HEK293 (cell line): ENCODE measurements around the gene ZNF200.

Source experiments
- CTCF ChIA-PET: fragments of 350-600 bp; formaldehyde crosslinking; extraction: SDS; loops from one replicate; lab custom pipeline; 2021; ENCODE audit warnings: antibody characterized with exemption; lab: Yijun Ruan, JAX
- POLR2A ChIA-PET: fragments of 300-600 bp; formaldehyde crosslinking; extraction: SDS; loops from one replicate; lab custom pipeline; 2020; ENCODE audit warnings: antibody characterized with exemption, inconsistent platforms; lab: Yijun Ruan, JAX
- H3K27ac ChIP-seq: fragments of 200-500 bp; sonication (Bioruptor generic); 2 replicates; pipeline ENCODE4 v1.5.1; 2014; ENCODE audit warnings: low read depth, low read length, control low read depth, inconsistent platforms; ENCODE audit errors: extremely low read depth
- H3K36me3 ChIP-seq, 2 experiments: fragments of 200-500 bp in 1 of 2; sonication (Bioruptor generic) in 1 of 2; 1 replicate in 1 of 2; 2 replicates in 1 of 2; pipeline ENCODE4 v1.5.1; 2014 to 2017; ENCODE audit warnings: inconsistent platforms in 2 of 2, low read length in 2 of 2; ENCODE audit not compliant: control insufficient read depth in 2 of 2, insufficient read depth in 1 of 2
- H3K4me1 ChIP-seq: fragments of 200-500 bp; sonication (Bioruptor generic); 2 replicates; pipeline ENCODE4 v1.5.1; 2014; ENCODE audit warnings: mild to moderate bottlenecking, low read length, inconsistent platforms; ENCODE audit not compliant: control insufficient read depth, insufficient read depth
- H3K4me3 ChIP-seq: 2 replicates; pipeline ENCODE4 v1.5.1; 2011; ENCODE audit warnings: low read depth, mild to moderate bottlenecking, control low read depth, low read length, moderate library complexity
- H3K9me3 ChIP-seq: fragments of 200-500 bp; sonication (Bioruptor generic); 2 replicates; pipeline ENCODE4 v1.5.1; 2014; ENCODE audit warnings: low read depth, low read length, inconsistent platforms; ENCODE audit not compliant: control insufficient read depth, insufficient read depth
- EGR2 ChIP-seq: fragments of 450-650 bp; formaldehyde crosslinking; IDR thresholded peaks from 2 replicates; pipeline ENCODE4 v1.5.1; 2016; ENCODE audit warnings: low read depth, missing biosample characterization, missing genetic modification characterization
- KLF10 ChIP-seq: fragments of 450-650 bp; IDR thresholded peaks from 2 replicates; pipeline ENCODE4 v1.5.1; 2018; ENCODE audit warnings: missing biosample characterization, mild to moderate bottlenecking, missing genetic modification characterization
- SETDB1 ChIP-seq: IDR thresholded peaks from one replicate; pipeline ENCODE4 v1.6.1; 2017; ENCODE audit warnings: mild to moderate bottlenecking, low read length, moderate library complexity, mixed read lengths; ENCODE audit not compliant: insufficient read length
- ZBTB21 ChIP-seq: fragments of 450-650 bp; formaldehyde crosslinking; IDR thresholded peaks from 2 replicates; pipeline ENCODE4 v1.5.1; 2017; ENCODE audit warnings: missing biosample characterization, missing genetic modification characterization
- ZNF157 ChIP-seq: fragments of 450-650 bp; formaldehyde crosslinking; IDR thresholded peaks from 2 replicates; pipeline ENCODE4 v1.5.1; 2016; ENCODE audit warnings: missing biosample characterization, missing genetic modification characterization
- ZNF2 ChIP-seq: fragments of 450-650 bp; formaldehyde crosslinking; IDR thresholded peaks from 2 replicates; pipeline ENCODE4 v1.5.1; 2016; ENCODE audit warnings: missing biosample characterization, missing genetic modification characterization
- ZNF211 ChIP-seq: fragments of 450-650 bp; formaldehyde crosslinking; IDR thresholded peaks from 2 replicates; pipeline ENCODE4 v1.5.1; 2016; ENCODE audit warnings: low read depth, missing biosample characterization, missing genetic modification characterization
- ZNF274 ChIP-seq, 2 experiments: fragments of 200-500 bp in 1 of 2; fragments of 450-650 bp in 1 of 2; sonication (Bioruptor generic) in 1 of 2; formaldehyde crosslinking in 1 of 2; IDR thresholded peaks; 2 replicates each; pipeline versions ENCODE4 v1.5.1 to v1.6.1; 2014 to 2016; ENCODE audit warnings: borderline replicate concordance in 1 of 2, inconsistent platforms in 1 of 2, low read length in 1 of 2, missing biosample characterization in 1 of 2, missing genetic modification characterization in 1 of 2
- ZNF423 ChIP-seq: fragments of 450-650 bp; formaldehyde crosslinking; IDR thresholded peaks from 2 replicates; pipeline ENCODE4 v1.5.1; 2016; ENCODE audit warnings: missing biosample characterization, missing genetic modification characterization
- ZNF521 ChIP-seq: fragments of 450-650 bp; formaldehyde crosslinking; IDR thresholded peaks from 2 replicates; pipeline ENCODE4 v1.5.1; 2017; ENCODE audit warnings: missing biosample characterization, mild to moderate bottlenecking, missing genetic modification characterization
- ZNF530 ChIP-seq: fragments of 450-650 bp; formaldehyde crosslinking; IDR thresholded peaks from 2 replicates; pipeline ENCODE4 v1.5.1; 2016; ENCODE audit warnings: low read depth, missing biosample characterization, missing genetic modification characterization
- ZNF624 ChIP-seq: fragments of 450-650 bp; formaldehyde crosslinking; IDR thresholded peaks from 2 replicates; pipeline ENCODE4 v1.5.1; 2017; ENCODE audit warnings: missing biosample characterization, missing genetic modification characterization
- ZNF654 ChIP-seq: fragments of 450-650 bp; formaldehyde crosslinking; IDR thresholded peaks from 2 replicates; pipeline ENCODE4 v1.5.1; 2016; ENCODE audit warnings: low read depth, missing biosample characterization, missing genetic modification characterization
- TF ChIP-seq, protein P1 (sequence below): fragments of 450-650 bp; formaldehyde crosslinking; IDR thresholded peaks from 2 replicates; pipeline ENCODE4 v1.5.1; 2017; ENCODE audit warnings: missing biosample characterization, missing genetic modification characterization
- TF ChIP-seq, protein P2 (sequence below): fragments of 450-650 bp; formaldehyde crosslinking; IDR thresholded peaks from 2 replicates; pipeline ENCODE4 v1.5.1; 2016; ENCODE audit warnings: missing biosample characterization, missing genetic modification characterization
- TF ChIP-seq, protein P3 (sequence below): fragments of 450-650 bp; formaldehyde crosslinking; IDR thresholded peaks from 2 replicates; pipeline ENCODE4; 2016; ENCODE audit warnings: missing biosample characterization, missing genetic modification characterization
- TF ChIP-seq, protein P4 (sequence below): fragments of 450-650 bp; formaldehyde crosslinking; IDR thresholded peaks from 2 replicates; pipeline ENCODE4 v1.5.1; 2016; ENCODE audit warnings: missing biosample characterization, missing genetic modification characterization
- TF ChIP-seq, protein P5 (sequence below): fragments of 450-650 bp; IDR thresholded peaks from 2 replicates; pipeline ENCODE4 v1.5.1; 2018; ENCODE audit warnings: missing biosample characterization, mild to moderate bottlenecking, missing genetic modification characterization
- TF ChIP-seq, protein P6 (sequence below): fragments of 450-650 bp; formaldehyde crosslinking; IDR thresholded peaks from 2 replicates; pipeline ENCODE4 v1.5.0; 2017; ENCODE audit warnings: missing biosample characterization, missing genetic modification characterization, borderline replicate concordance

The ZNF200 gene

DNA sequence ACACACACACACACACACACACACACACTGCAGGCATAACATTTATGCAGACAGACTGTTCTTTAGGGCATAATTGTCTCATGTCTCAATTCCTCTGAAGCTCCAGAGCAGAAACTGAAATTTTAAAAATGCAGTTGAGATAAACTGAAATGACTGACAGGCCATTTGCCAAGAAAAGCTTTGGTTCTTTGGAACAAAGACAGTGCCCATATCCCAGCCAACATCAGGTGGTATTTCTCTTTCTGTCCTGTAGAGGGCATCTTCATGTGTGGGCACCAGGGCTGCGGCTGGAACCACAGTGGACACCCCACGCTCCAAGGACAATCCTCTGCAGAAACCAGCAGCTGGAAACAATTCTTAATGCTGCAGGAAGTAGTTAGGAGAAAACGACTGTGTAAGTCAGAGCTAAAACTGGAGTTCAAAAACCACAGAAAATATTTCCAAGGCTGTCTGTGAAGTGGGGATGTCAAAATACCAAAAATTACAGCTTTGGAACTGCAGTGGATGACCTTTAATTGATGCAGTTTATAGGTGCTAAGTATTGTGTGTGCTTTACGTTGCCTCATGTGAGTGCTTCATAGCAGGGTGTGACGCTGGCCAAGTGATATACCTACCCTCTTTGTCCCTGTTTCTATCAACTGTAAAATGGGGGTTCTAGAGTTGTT is 32.0 kb upstream of the ZNF200 start:
- CTCF ChIA-PET: interaction anchor here (0.6 to 3.0 kb wide), 18 partner anchors 10 to 564 kb away, joined by 3 to 35 read pairs (median 4); partner anchors contain the start of genes MEFV, ZNF200 and ZNF263
- no peaks in the 10 kb centered on the region for H3K36me3 ChIP-seq
- H3K27ac ChIP-seq: no peak overlapping the region
- H3K4me3 ChIP-seq: no peak overlapping the region
- no peaks in the 10 kb centered on the region for H3K4me1 ChIP-seq
- H3K9me3 ChIP-seq: no peaks in the 10 kb centered on the region
- peak; percentile 12; the same call in 1 of the 2 replicates for TF ChIP-seq ZNF654 (tag by site-specific recombination)
- TF ChIP-seq, protein P1, sequence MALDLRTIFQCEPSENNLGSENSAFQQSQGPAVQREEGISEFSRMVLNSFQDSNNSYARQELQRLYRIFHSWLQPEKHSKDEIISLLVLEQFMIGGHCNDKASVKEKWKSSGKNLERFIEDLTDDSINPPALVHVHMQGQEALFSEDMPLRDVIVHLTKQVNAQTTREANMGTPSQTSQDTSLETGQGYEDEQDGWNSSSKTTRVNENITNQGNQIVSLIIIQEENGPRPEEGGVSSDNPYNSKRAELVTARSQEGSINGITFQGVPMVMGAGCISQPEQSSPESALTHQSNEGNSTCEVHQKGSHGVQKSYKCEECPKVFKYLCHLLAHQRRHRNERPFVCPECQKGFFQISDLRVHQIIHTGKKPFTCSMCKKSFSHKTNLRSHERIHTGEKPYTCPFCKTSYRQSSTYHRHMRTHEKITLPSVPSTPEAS: peak; percentile 83
- 0 out of 2 replicates have a peak, but pooled peaks have one; percentile 4 for TF ChIP-seq EGR2 (tag by site-specific recombination)
- TF ChIP-seq, protein P2, sequence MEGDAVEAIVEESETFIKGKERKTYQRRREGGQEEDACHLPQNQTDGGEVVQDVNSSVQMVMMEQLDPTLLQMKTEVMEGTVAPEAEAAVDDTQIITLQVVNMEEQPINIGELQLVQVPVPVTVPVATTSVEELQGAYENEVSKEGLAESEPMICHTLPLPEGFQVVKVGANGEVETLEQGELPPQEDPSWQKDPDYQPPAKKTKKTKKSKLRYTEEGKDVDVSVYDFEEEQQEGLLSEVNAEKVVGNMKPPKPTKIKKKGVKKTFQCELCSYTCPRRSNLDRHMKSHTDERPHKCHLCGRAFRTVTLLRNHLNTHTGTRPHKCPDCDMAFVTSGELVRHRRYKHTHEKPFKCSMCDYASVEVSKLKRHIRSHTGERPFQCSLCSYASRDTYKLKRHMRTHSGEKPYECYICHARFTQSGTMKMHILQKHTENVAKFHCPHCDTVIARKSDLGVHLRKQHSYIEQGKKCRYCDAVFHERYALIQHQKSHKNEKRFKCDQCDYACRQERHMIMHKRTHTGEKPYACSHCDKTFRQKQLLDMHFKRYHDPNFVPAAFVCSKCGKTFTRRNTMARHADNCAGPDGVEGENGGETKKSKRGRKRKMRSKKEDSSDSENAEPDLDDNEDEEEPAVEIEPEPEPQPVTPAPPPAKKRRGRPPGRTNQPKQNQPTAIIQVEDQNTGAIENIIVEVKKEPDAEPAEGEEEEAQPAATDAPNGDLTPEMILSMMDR (tag by site-specific recombination): peak; percentile 54; the same call in 1 of the 2 replicates
- TF ChIP-seq, protein P3, sequence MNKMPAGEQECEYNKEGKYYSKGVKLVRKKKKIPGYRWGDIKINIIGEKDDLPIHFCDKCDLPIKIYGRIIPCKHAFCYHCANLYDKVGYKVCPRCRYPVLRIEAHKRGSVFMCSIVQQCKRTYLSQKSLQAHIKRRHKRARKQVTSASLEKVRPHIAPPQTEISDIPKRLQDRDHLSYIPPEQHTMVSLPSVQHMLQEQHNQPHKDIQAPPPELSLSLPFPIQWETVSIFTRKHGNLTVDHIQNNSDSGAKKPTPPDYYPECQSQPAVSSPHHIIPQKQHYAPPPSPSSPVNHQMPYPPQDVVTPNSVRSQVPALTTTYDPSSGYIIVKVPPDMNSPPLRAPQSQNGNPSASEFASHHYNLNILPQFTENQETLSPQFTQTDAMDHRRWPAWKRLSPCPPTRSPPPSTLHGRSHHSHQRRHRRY (tag by site-specific recombination): no peak
- peak; percentile 94 for TF ChIP-seq ZNF2 (tag by site-specific recombination)
- no peak for TF ChIP-seq ZNF274 (IDR thresholded peaks at IDR 0.05; ENCODE audit: low read length)
- TF ChIP-seq ZNF274 (tag by site-specific recombination; IDR thresholded peaks at IDR 0.05; ENCODE audit: borderline replicate concordance): no peak
- no peak for TF ChIP-seq ZNF157 (tag by site-specific recombination)
- POLR2A ChIA-PET: interaction anchor here (1.0 to 2.8 kb wide), 3 partner anchors 16 to 95 kb away, joined by 3 to 16 read pairs (median 3); partner anchors contain the start of gene ZNF263

DNA sequence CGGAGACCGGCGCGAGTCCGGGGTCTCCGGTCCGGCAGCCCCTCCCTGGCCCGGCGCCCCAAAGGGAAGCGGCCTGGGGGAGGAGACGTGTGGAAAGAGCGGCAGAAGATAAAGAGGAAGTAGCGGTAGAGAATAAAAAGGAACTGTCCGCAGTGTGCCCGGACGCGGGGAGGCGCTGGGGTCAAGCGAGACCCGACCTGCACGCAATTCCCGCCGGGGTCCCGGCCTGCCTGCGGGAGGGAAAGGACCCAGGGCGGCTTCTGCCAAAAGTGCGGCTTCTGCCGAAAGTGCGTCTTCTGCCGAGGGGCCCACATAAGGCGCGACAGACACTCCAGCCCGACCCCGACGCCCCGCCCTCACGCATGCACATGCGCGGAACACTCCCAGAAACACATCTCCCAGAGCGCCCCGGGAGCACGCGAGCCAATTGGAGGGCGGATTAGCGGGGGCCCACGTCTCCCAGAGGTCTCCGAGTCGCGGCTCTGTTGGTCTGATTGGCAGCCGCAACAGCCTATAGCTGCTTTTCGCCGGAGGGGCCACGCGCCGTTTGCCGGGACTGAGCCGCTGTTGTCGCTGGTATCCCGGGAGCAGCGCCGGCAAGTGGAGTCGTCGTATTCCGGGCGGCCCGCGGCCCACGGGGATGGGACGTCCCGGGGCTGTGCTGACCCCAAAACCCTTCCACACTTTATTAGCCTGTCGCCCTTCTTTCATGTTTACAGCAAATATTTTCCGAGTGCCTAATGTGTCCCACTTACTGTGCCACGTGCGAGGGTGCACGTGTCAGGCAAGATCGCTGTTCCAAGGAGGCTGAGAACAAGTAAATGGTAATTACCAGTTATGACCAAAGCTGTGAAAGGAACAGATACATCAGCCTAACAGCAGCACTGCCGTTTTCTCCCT is 29.4 kb upstream of the ZNF200 start:
- H3K27ac ChIP-seq: peak overlapping the region; percentile 69
- ChIA-PET POLR2A (interaction anchor here (0.6 to 1.4 kb wide), 12 partner anchors 10 to 282 kb away, joined by 3 to 13 read pairs (median 3); partner anchors contain the start of genes NAA60, ZNF174, ZNF200 and ZNF263), CTCF (interaction anchor here (0.6 to 1.1 kb wide), 2 partner anchors 59 to 135 kb away, joined by 3 read pairs; no protein-coding TSS in a partner anchor)
- TF ChIP-seq ZBTB21 (tag by site-specific recombination): no peak
- TF ChIP-seq KLF10 (tag by site-specific recombination): no peak
- no peak for TF ChIP-seq ZNF423 (tag by site-specific recombination)
- TF ChIP-seq, protein P4, sequence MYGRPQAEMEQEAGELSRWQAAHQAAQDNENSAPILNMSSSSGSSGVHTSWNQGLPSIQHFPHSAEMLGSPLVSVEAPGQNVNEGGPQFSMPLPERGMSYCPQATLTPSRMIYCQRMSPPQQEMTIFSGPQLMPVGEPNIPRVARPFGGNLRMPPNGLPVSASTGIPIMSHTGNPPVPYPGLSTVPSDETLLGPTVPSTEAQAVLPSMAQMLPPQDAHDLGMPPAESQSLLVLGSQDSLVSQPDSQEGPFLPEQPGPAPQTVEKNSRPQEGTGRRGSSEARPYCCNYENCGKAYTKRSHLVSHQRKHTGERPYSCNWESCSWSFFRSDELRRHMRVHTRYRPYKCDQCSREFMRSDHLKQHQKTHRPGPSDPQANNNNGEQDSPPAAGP: peak; percentile 23; the same call in 1 of the 2 replicates
- no peak for TF ChIP-seq ZNF211 (tag by site-specific recombination)
- TF ChIP-seq, protein P5, sequence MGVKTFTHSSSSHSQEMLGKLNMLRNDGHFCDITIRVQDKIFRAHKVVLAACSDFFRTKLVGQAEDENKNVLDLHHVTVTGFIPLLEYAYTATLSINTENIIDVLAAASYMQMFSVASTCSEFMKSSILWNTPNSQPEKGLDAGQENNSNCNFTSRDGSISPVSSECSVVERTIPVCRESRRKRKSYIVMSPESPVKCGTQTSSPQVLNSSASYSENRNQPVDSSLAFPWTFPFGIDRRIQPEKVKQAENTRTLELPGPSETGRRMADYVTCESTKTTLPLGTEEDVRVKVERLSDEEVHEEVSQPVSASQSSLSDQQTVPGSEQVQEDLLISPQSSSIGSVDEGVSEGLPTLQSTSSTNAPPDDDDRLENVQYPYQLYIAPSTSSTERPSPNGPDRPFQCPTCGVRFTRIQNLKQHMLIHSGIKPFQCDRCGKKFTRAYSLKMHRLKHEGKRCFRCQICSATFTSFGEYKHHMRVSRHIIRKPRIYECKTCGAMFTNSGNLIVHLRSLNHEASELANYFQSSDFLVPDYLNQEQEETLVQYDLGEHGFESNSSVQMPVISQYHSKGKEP (tag by site-specific recombination): peak; percentile 15; the same call in 1 of the 2 replicates
- TF ChIP-seq ZNF530: no peak
- TF ChIP-seq, protein P6, sequence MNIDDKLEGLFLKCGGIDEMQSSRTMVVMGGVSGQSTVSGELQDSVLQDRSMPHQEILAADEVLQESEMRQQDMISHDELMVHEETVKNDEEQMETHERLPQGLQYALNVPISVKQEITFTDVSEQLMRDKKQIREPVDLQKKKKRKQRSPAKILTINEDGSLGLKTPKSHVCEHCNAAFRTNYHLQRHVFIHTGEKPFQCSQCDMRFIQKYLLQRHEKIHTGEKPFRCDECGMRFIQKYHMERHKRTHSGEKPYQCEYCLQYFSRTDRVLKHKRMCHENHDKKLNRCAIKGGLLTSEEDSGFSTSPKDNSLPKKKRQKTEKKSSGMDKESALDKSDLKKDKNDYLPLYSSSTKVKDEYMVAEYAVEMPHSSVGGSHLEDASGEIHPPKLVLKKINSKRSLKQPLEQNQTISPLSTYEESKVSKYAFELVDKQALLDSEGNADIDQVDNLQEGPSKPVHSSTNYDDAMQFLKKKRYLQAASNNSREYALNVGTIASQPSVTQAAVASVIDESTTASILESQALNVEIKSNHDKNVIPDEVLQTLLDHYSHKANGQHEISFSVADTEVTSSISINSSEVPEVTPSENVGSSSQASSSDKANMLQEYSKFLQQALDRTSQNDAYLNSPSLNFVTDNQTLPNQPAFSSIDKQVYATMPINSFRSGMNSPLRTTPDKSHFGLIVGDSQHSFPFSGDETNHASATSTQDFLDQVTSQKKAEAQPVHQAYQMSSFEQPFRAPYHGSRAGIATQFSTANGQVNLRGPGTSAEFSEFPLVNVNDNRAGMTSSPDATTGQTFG: no peak
- TF ChIP-seq ZNF624 (tag by site-specific recombination): no peak
- TF ChIP-seq SETDB1: no peak
- TF ChIP-seq ZNF521 (tag by site-specific recombination): no peak

More for the DNA sequence above, 29.4 kb upstream of the ZNF200 start:
- H3K4me1 ChIP-seq: no peaks in the 10 kb centered on the region
- H3K4me3 ChIP-seq: peak overlapping the region; percentile 73
- no peaks in the 10 kb centered on the region for H3K9me3 ChIP-seq
- no peaks in the 10 kb centered on the region for H3K36me3 ChIP-seq
